H7 (cell line): ENCODE data around the gene SLIT3. TPM values are rescaled to one million over a fixed set of nuclear protein-coding genes. Genes with fewer than 3 reads are reported as not detected.

Experiments
- DNase-seq: peaks from one replicate; pipeline ENCODE4 v3.0.0; 2012
- H3K27me3 ChIP-seq: 2 replicates; pipeline ENCODE4 v1.6.0; 2011; ENCODE audit warnings: mild to moderate bottlenecking, low read length; ENCODE audit not compliant: control insufficient read depth, insufficient read depth
- H3K36me3 ChIP-seq: replicated peaks from 2 replicates; pipeline ENCODE4 v1.5.1; 2011; ENCODE audit warnings: low read length; ENCODE audit not compliant: control insufficient read depth, insufficient read depth
- H3K4me3 ChIP-seq: 2 replicates; pipeline ENCODE4 v1.5.1; 2011; ENCODE audit warnings: low read depth, mild to moderate bottlenecking, control low read depth, low read length, moderate library complexity; ENCODE audit not compliant: insufficient read depth
- total RNA-seq: library from RNA; depleted of rRNA; stranded (reverse); fragments of >200 nt; shearing (Covaris generic); gene quantifications from 2 replicates; pipeline ENCODE4 v1.2.3, GENCODE V29; 2014

SLIT3 gene
- total RNA-seq, 1 experiment from 2014 or later: 0.97 TPM

DNA sequence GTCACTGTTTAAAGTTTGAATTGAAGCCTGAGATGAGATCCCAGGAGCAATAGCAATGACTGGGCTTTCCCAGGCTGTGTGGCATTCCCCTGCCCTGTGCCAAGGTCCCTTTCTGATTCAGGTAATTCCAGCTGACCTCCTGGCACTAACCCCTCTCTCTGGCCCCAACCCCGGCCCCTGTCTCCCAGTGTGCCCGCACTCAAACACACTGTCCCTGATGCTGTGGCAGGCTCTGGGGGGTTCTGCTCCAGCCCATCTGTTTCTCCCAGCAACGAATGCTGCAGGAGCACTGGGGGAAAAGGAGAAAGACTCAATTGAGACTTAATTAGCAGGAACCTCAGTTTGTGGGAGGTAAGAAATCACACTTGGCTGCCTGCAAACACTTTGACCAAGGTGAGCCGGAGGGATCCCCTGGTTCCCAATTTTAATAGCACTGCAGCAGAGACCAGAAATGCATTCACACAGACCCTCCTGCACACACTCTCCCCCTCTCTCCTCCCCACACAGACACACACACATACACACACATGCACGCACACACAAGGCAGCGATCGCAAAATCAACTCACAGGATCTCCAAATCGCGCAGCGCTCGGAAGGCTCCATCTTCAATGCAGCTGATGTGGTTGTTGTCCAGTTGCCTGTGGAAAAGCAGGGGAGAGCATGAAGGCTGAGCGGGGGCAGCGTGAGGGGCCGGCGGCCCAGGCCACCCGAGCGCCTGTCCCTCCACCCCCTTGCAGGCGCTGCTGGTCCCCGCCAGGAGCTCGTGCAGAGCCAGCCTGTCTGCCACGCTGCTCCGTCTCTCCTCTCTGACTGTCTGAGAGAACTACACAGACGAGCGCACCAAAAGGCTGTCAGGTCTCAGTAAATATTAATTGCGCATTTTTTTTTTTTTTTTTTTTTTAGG is 456.7 kb downstream of the SLIT3 start:
- Histone ChIP-seq H3K36me3 (no peaks in the 10 kb centered on the region), H3K27me3 (no peaks in the 10 kb centered on the region), H3K4me3 (no peak overlapping the region)
- no peak for DNase-seq

DNA sequence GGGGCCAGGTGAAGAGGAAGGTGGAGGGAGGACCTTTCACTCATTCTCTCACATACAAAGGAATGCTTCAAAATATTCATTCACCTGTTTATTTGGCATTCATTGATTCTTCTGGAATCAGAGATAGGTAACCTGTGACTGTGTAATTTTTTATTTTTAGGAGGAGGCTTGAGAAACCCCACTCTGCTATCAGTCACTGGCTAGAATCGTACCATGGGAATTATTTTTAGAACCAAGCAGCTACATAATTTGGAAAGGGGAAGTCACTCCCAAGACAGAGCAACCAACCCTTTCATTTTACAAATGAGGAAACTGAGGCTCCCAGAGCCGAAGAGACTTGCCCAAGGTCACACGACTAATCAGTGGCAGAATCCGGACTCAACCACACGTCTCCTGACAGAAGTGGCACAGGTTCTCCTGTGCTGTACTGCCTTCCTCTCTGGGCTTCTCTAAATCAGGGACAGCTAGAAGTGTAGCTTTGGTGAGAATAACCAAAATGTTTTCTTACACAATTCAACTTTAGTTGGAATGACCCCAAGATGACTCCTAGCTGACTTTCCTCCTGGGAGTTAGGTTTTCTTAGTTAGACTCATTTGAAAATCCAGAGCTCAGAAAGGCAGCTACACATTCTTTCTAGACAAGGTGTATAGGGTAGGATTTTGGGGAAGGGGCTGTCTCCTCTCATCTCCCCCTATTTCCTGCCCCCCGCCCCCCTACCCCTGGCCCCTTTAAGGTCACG is 457.5 kb downstream of the SLIT3 start:
- DNase-seq: no peak
- H3K27me3 ChIP-seq: no peaks in the 10 kb centered on the region
- no peaks in the 10 kb centered on the region for H3K36me3 ChIP-seq
- H3K4me3 ChIP-seq: no peak overlapping the region

DNA sequence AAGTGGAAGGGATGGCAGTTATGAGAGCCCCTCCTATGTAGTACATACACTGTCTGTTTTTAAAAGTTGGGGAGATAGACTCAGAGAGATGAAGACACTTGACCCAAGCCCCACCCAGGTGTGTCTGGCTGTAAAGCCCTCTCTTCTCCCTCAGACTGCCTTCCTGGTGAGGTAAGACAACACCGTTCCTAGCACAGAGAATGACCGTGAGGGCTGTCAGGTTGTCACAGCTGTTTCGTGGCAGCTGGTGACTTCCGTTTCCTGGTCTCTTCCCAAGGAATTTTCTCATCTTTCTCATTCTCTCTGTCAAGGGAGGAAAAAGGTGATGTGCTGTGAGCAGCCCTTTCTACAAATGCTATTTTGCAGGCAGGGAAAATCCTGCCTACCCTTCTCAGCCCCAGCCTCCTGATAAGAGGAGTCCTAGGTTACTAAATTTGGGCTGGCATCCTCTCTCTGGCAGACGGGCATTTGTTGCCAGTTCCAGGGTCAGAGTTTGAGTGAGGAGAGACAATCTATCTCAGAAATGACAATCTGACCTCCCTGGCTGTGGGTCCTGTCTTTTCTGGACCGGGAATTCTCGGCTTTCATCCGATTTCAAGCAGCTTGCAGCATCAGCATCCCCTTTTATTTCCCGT is 458.3 kb downstream of the SLIT3 start:
- Histone ChIP-seq H3K4me3 (no peak overlapping the region), H3K27me3 (peaks cover 3% of the 10 kb centered on the region; the same call in 1 of the 2 replicates), H3K36me3 (no peaks in the 10 kb centered on the region)
- DNase-seq: no peak

DNA sequence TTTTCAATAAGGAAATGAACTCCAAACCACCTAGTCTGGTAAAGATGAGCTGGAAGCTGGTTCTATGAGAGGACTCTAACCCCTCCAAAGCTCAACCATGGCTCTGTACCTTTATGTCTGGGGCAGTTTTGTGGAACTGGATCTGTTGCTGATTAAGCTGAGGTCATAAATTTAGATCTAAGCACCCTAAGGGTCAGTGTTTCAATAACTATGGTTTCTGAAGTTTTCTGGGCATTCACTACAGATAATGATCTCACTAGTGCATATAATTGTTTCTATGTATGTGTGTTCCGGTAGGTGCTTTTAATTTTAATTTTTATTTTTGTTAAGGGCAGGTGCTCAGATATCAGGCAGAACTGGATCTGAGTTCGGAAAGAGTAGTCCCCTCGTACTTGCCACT is 463.1 kb downstream of the SLIT3 start:
- Histone ChIP-seq H3K36me3 (no peaks in the 10 kb centered on the region), H3K4me3 (no peak overlapping the region), H3K27me3 (peaks cover 16% of the 10 kb centered on the region)
- DNase-seq: no peak

DNA sequence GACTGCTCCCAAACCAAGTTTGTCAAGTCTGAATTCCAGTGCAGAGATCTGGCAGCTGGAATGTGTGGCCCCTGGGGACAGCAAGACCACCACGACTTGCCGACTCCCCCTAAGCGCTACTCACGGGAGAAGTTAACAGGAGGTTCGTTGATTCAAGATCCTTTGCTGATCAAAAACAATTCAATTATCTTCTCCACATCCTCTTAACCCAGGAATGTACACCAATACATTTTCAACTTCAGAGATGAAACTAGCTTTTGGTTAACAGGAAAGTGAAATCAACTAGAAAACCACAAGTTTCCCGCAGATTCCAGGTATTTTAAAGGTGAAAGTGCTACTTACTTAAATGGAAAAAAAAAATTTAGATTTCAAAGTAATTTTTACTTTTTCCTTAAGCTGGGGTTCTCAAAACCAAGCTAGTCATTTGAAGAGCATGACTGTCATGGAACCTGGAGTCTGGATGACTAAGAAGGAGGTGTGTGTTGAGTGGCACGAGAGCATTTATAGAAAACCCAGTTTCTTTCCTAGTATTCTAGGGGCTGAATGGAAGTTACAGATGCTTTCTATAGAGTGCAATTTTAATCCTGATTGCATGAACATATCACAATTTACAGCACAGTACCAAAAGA is 464.2 kb downstream of the SLIT3 start:
- H3K36me3 ChIP-seq: no peaks in the 10 kb centered on the region
- peaks cover 16% of the 10 kb centered on the region for H3K27me3 ChIP-seq

DNA sequence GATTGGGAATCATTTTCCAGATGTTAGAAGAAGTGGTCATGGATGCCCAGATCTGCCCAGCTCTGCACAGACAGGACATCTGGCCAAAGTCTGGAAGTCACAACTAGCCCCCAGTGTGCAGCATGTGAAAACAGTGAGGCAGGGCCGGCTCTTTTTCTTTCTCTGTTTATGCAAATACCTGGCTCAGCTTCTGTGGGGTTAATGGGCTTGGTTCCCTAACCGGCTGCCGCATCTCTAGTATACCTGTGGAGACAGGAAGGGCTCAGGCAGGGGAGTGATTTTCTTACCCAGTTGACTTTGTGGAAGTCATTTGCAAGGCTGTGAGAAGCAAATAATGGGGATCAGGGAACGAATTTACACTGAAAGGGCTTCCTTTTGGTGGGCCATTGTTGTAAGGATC is 467.0 kb downstream of the SLIT3 start:
- H3K27me3 ChIP-seq: peaks cover 19% of the 10 kb centered on the region
- DNase-seq: peak; percentile 65
- no peaks in the 10 kb centered on the region for H3K36me3 ChIP-seq
- no peak overlapping the region for H3K4me3 ChIP-seq

More for the DNA sequence above, 464.2 kb downstream of the SLIT3 start:
- H3K4me3 ChIP-seq: no peak overlapping the region
- no peak for DNase-seq

DNA sequence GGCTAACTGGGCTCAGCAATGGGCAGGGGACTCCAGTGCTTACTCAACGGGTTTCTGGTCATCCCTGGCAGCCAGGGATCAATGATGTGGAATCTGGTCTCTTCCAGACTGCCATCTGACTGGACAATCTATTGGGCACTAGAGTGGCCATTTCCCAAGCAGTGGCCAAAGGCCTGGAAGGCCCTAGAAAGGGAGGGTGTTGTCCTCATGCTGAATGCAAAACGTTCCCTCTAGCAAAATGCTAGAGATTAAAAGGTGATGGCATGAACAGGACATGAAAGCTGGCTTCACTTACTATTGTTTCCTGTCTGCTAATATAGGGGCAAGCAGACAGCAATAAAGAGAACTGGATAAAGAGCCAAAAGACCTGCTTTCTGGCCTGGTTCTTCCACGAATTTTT is 467.6 kb downstream of the SLIT3 start:
- Histone ChIP-seq H3K36me3 (no peaks in the 10 kb centered on the region), H3K4me3 (no peak overlapping the region), H3K27me3 (peaks cover 19% of the 10 kb centered on the region)
- no peak for DNase-seq

DNA sequence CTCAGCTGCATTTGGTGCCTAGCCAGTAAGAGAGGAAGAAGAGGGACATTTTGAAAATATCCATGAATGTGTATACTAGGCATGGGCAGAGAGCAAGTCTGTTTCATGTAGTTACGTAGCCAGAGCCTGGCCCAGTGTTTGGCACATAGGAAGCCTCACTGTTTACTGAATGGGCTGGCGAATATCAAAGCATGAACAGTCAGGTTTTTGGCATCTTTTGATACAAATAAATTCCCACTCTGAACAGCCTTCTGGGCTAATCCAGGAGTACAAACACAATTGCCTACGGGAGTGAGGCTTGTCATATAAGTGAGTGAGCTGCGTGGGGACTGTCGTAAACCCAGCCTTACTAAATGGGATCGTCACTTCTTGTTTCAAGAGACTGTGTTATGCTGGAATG is 468.6 kb downstream of the SLIT3 start:
- no peak for DNase-seq
- Histone ChIP-seq H3K27me3 (peaks cover 15% of the 10 kb centered on the region), H3K4me3 (no peak overlapping the region), H3K36me3 (no peaks in the 10 kb centered on the region)

DNA sequence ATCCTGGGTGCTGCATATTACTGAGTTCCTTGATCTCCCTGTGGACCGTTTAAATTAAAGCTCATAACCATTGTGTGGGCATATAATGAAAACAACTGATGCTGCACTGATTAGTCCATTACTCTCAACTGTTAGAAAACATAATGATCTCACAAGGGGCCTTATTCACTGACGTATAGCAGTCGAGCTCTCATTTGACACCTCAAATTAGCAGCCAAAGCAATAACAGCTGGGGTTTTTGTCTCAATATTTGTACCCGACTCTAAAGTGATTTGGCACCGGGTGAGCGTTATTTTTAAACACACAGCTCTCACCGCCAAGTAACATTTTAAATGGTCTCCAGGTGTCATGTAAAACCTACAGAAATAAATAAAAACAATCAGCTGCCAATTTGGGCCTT is 469.6 kb downstream of the SLIT3 start:
- no peak for DNase-seq
- peaks cover 15% of the 10 kb centered on the region for H3K27me3 ChIP-seq
- no peaks in the 10 kb centered on the region for H3K36me3 ChIP-seq
- H3K4me3 ChIP-seq: no peak overlapping the region

DNA sequence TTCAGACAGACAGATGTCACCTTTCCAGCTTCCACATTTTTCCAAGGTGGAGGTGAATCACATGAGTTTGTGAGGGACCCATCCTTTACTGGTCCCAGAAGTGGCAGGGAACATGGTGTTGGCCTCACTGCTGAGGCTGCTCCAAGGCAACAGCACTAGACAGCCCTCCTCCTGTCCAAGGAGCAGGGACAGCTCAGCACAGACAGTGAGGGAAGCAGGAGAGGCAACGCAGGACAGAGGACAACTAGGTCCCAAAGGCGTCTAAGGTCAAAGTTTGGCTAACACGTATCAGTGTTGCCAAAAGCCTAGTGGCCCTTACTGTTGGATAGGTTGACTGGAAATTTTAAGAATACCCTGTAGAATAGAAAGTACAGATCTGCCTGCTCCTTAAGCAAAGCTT is 470.1 kb downstream of the SLIT3 start:
- DNase-seq: no peak
- Histone ChIP-seq H3K27me3 (peaks cover 12% of the 10 kb centered on the region), H3K4me3 (no peak overlapping the region), H3K36me3 (no peaks in the 10 kb centered on the region)

DNA sequence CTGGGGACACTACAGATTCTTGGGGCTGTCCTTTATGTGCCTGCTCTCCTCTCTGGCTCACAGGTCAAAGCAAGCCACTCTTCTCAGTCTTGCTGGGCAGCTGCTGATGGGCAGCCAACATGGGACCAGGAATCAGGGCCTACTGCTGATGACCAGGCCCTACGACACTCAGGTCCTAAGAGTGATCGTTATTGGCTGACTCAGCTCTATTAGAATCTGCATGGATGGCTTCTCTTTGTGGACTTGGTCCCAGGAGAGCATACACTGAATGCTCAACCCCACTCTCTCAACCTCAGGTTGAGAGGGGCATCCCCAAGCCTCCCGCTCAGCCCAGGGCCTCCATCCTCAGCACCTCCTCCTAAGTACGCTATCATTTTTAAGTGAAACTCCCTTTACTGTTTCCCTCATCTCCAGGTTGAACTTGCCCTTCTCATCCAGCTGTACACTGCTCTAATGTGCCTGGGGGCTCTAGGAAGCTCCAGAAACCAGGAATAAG is 471.0 kb downstream of the SLIT3 start:
- no peak for DNase-seq
- Histone ChIP-seq H3K36me3 (no peaks in the 10 kb centered on the region), H3K4me3 (no peak overlapping the region), H3K27me3 (peaks cover 11% of the 10 kb centered on the region)

DNA sequence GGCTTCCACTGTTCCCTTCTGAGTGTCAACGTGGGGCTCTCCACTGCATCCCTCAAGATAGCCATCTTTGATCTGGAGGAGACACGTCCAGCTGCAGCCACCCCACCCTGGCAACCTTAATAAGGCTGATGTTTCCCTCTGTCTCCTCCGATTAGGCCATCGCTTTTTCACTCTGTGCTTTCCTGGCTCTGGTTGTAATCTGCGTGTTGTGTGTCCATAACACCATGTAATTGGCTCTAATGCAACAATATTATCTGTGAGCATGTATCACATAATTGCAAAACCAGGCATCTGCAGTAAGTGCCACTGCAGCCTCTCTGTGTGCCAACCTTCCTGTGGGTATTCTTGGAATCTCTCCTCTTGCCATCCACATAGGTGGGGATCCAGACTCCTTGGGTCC is 471.9 kb downstream of the SLIT3 start:
- no peak for DNase-seq
- no peak overlapping the region for H3K4me3 ChIP-seq
- no peaks in the 10 kb centered on the region for H3K36me3 ChIP-seq
- peaks cover 11% of the 10 kb centered on the region for H3K27me3 ChIP-seq

DNA sequence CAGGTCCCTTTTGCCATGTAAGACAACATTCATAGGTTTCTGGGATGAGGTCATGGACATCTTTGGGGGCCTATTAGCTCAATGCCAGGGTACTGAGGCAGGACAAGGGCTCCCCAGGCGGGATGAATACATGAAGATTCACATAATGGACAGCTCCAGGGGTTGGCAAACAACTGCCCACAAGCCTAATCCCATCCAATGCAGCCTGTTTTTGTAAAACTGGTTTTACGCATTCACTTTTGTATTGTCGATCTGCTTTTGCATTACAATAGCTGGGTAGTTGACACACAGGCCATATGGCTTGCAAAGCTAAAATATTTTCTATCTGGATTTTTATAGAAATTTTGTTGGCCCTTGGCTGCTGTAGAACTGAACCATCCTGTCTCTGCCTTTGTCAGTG is 473.3 kb downstream of the SLIT3 start:
- Histone ChIP-seq H3K4me3 (no peak overlapping the region), H3K27me3 (peaks cover 2% of the 10 kb centered on the region), H3K36me3 (no peaks in the 10 kb centered on the region)
- no peak for DNase-seq

DNA sequence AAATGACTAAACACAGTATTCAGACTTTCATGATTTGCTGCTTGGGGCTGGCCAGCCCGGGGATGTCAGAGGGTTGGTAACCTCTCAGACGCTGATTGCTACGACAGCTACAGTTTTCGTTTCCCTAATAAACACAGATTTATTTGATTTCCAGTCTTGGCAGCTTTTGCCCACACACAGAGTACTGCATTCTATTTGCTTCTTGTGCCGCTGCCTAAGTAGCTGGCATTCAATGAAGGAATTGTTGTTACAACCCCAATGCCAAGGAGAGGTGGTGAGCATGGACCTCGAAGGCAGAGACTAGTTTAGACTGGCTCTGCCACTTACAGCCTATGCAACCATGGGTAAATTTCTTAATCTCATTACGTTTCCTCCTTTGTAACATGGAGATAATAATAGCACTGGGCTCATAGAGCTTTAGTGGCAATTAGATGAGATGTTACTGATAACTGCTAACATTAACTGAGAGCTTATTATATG is 474.7 kb downstream of the SLIT3 start:
- Histone ChIP-seq H3K27me3 (peaks cover 1% of the 10 kb centered on the region), H3K4me3 (no peak overlapping the region), H3K36me3 (no peaks in the 10 kb centered on the region)
- no peak for DNase-seq
